Esophagus squamous epithelium (tissue), 5 donors: Measurements from ENCODE around the gene ITPKB. TPM values are rescaled to one million over a fixed set of nuclear protein-coding genes. Genes with fewer than 3 reads are reported as not detected.

Experiments
- DNase-seq: peaks from one replicate; lab custom pipeline; 2025; lab: John Stamatoyannopoulos, UW
- H3K27ac ChIP-seq, 4 donors: fragments of 200-600 bp; sonication (generic); one replicate each; pipeline ENCODE4 v1.5.1; 2016 to 2019; ENCODE audit warnings: mild to moderate bottlenecking in 1 of 4
- H3K27me3 ChIP-seq, 4 donors: fragments of 200-600 bp; sonication (generic); 1 replicate in 3 of 4; 2 replicates in 1 of 4; pipeline versions ENCODE4 v1.5.1 to v1.6.0; 2017 to 2021; ENCODE audit warnings: antibody characterized with exemption in 1 of 4
- H3K36me3 ChIP-seq, 3 donors: fragments of 200-600 bp; sonication (generic); one replicate each; pipeline ENCODE4 v1.5.1; 2016 to 2019
- H3K4me1 ChIP-seq, 3 donors: fragments of 200-600 bp; sonication (generic); one replicate each; pipeline ENCODE4 v1.5.1; 2017 to 2019
- H3K4me3 ChIP-seq, 4 donors: fragments of 200-600 bp; sonication (generic); 1 replicate in 3 of 4; 2 replicates in 1 of 4; pipeline ENCODE4 v1.5.1; 2016 to 2019; ENCODE audit warnings: mild to moderate bottlenecking in 2 of 4, moderate library complexity in 1 of 4
- H3K9me3 ChIP-seq, 3 donors: fragments of 200-600 bp; sonication (generic); one replicate each; pipeline ENCODE4 v1.5.1; 2016 to 2019
- POLR2A ChIP-seq, 4 donors: fragments of 450-650 bp; IDR thresholded peaks; one replicate each; pipeline ENCODE4 v1.6.1; 2017; ENCODE audit warnings: antibody characterized with exemption in 4 of 4, mild to moderate bottlenecking in 4 of 4, moderate library complexity in 3 of 4
- WGBS, 2 donors: methylation state at CpG; one replicate each; pipeline ENCODE4 v1.1.5; 2018; 5-methylcytosine and 5-hydroxymethylcytosine counted together
- intact Hi-C: fragments of 100-400 bp; cut with DNase I; formaldehyde crosslinking; loops from one replicate; pipeline ENCODE4 v1.15.0; 2022
- total RNA-seq, 4 donors: library from RNA; depleted of rRNA; stranded (reverse); fragments of >200 nt; gene quantifications; one replicate each; pipeline ENCODE4 v1.1.0, GENCODE V29; 2016
- TF ChIP-seq, protein P1 (sequence below), 6 experiments: fragments of 450-650 bp in 4 of 6; fragments of 200-600 bp in 2 of 6; sonication (generic) in 2 of 6; IDR thresholded peaks; one replicate each; pipeline ENCODE4 v1.5.1; 2016 to 2019; ENCODE audit warnings: antibody characterized with exemption in 6 of 6, mild to moderate bottlenecking in 4 of 6, moderate library complexity in 4 of 6
- donor health status: DM: yes; HTN: yes; CAD: no.

Gene ITPKB
- total RNA-seq, 4 donors from 2014 or later: 10.7 to 22.3 (median 15.9) TPM

DNA sequence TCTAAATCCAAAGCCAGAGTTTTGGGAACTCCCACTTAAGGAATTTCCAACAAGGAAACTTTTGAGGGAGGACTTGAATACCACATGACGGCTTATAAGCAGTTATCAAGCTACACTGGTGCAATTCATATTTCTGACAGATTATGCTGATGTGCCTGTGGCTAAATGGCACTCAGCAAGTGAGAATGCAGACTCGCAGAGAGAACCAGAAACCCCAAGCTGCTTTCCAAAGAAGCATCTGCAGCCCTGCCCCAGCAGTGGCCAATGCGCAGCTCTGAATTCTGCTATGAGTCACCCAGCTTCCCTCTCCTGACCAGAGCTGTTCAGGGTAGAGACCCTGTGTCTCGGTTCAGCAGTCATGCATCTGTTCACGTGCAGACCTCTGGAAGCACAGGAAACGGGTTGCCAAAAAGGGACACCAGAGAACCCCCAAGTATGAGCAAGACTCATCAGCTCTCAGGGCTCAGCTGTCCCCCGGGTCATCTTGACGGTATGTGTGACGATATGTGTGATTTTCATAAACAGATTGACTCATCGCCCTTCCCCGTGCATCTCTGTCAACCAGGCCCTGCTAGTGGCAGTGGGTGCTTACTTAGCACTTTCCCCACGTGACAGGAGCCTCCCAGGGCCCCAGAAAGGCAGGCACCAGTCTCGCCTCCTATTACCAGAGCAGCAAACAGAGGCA is 76.3 kb downstream of the ITPKB start:
- peak overlapping the region in 1 of 4 donors; percentile 86 for H3K27ac ChIP-seq
- peak overlapping the region in 2 of 4 donors; percentile 12 to 38 for H3K4me3 ChIP-seq
- intact Hi-C loops: no loop called here
- TF ChIP-seq, protein P1, sequence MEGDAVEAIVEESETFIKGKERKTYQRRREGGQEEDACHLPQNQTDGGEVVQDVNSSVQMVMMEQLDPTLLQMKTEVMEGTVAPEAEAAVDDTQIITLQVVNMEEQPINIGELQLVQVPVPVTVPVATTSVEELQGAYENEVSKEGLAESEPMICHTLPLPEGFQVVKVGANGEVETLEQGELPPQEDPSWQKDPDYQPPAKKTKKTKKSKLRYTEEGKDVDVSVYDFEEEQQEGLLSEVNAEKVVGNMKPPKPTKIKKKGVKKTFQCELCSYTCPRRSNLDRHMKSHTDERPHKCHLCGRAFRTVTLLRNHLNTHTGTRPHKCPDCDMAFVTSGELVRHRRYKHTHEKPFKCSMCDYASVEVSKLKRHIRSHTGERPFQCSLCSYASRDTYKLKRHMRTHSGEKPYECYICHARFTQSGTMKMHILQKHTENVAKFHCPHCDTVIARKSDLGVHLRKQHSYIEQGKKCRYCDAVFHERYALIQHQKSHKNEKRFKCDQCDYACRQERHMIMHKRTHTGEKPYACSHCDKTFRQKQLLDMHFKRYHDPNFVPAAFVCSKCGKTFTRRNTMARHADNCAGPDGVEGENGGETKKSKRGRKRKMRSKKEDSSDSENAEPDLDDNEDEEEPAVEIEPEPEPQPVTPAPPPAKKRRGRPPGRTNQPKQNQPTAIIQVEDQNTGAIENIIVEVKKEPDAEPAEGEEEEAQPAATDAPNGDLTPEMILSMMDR (IDR thresholded peaks at IDR 0.05): no peak
- TF ChIP-seq POLR2A (IDR thresholded peaks at IDR 0.05): peak in 2 of 4 donors; percentile 24 to 30
- 2 to 4% methylated on average over 9 to 13 of the region's 13 CpGs for WGBS, 2 donors
- H3K9me3 ChIP-seq: no peaks in the 10 kb centered on the region
- DNase-seq: peak; percentile 72
- no peaks in the 10 kb centered on the region for H3K36me3 ChIP-seq
- no peaks in the 10 kb centered on the region for H3K27me3 ChIP-seq
- peaks cover 0 to 88% (median 67%) of the 10 kb centered on the region in 3 donors for H3K4me1 ChIP-seq

DNA sequence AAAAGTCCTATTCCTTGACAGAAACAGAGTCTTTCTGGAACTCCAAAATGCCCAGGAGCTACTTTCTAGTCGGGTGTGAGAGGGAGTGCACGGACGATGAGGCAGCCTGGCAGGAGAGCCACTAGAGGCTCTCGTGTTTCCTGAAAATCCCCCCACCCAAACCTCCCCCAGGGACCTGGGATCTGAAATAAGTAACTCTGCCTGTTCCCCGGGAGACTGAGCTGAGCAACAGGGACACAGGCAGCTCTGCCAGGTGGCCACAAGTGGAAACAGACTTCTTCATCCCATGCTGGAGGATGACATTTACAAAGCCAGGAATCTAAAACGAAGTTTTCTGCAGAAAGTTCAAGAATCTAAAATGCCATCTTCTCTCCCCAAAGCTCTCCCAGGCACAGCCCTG is 77.1 kb downstream of the ITPKB start:
- H3K27ac ChIP-seq: peak overlapping the region in 1 of 4 donors; percentile 86
- H3K36me3 ChIP-seq: no peaks in the 10 kb centered on the region
- no peaks in the 10 kb centered on the region for H3K27me3 ChIP-seq
- no peaks in the 10 kb centered on the region for H3K9me3 ChIP-seq
- 10 to 16% methylated on average over 4 of the region's 6 CpGs for WGBS, 2 donors
- no peak for TF ChIP-seq POLR2A (IDR thresholded peaks at IDR 0.05)
- TF ChIP-seq, protein P1 (IDR thresholded peaks at IDR 0.05): no peak
- DNase-seq: no peak
- intact Hi-C loops: no loop called here
- peaks cover 0 to 88% (median 75%) of the 10 kb centered on the region in 3 donors for H3K4me1 ChIP-seq
- no peak overlapping the region for H3K4me3 ChIP-seq

DNA sequence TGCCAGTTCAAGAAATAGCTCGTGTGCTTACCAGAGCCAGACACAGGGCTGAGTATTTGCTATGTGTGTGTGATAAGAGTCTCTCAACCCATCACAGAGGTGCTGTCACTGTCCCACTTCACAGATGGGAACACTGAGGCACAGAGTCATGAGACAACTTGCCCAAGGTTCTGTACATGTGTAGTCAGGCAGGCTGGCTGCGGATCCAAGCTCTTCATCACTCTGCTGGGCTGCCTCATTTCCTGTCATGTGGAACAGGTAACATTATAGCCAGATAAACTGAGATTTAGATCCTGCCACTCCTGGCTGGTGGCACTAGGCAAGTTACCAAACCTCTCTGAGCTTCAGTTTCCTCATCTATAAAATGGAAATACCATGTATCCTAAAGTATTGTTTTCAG is 77.8 kb downstream of the ITPKB start:
- no peaks in the 10 kb centered on the region for H3K9me3 ChIP-seq
- no peak for DNase-seq
- no peaks in the 10 kb centered on the region for H3K27me3 ChIP-seq
- peaks cover 0 to 92% (median 82%) of the 10 kb centered on the region in 3 donors for H3K4me1 ChIP-seq
- no peak overlapping the region for H3K4me3 ChIP-seq
- H3K36me3 ChIP-seq: no peaks in the 10 kb centered on the region
- 57 to 100% methylated on average over 1 of the region's 2 CpGs for WGBS, 2 donors
- H3K27ac ChIP-seq: peak overlapping the region in 1 of 4 donors; percentile 86
- intact Hi-C loops: no loop called here
- TF ChIP-seq, protein P1 (IDR thresholded peaks at IDR 0.05): no peak
- no peak for TF ChIP-seq POLR2A (IDR thresholded peaks at IDR 0.05)

DNA sequence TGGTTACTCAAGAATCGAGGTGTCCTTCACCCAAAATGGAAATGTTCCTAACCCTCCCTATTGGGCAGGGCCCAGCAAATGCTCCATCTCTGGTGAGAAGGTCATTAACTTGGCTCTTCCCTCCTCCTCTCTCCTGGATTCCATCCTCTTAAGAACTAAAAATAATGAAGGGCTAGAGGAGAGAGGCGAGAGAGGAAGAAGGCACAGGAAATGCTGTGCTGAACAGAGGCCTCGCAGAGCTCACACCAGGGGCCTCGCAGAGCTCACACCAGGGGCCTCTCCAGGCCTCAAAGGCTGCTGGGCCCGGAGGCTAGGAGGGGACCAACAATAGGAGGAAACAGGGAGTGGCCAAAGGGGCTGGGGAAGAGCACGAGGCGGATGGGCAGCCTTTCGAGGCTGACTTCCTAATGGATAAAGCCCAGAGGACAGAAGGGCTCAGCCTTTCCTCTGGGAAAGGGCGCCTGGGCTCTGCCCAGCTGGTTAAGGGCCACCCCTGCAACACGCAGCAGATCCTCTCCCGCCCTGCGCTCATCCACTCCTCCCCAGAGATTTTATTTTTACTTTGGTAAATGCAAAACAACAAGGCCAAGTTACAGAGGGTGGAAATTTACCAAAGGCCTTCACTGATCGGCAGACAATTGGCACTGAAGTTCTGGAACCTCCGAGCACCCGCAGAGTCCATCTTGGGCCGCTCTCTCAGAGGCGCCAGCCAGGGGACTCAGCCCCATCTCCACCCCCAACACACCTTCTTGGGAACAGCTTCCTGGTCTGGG is 78.5 kb downstream of the ITPKB start:
- TF ChIP-seq POLR2A (IDR thresholded peaks at IDR 0.05): peak in 1 of 4 donors; percentile 7
- TF ChIP-seq, protein P1 (IDR thresholded peaks at IDR 0.05): no peak
- H3K4me3 ChIP-seq: no peak overlapping the region
- WGBS, 2 donors: 53 to 78% methylated on average over 15 to 16 of the region's 17 CpGs
- intact Hi-C loops: no loop called here
- H3K36me3 ChIP-seq: no peaks in the 10 kb centered on the region
- H3K27ac ChIP-seq: peak overlapping the region in 1 of 4 donors; percentile 86
- no peak for DNase-seq
- H3K4me1 ChIP-seq: peaks cover 0 to 99% (median 88%) of the 10 kb centered on the region in 3 donors
- H3K9me3 ChIP-seq: no peaks in the 10 kb centered on the region
- H3K27me3 ChIP-seq: no peaks in the 10 kb centered on the region

DNA sequence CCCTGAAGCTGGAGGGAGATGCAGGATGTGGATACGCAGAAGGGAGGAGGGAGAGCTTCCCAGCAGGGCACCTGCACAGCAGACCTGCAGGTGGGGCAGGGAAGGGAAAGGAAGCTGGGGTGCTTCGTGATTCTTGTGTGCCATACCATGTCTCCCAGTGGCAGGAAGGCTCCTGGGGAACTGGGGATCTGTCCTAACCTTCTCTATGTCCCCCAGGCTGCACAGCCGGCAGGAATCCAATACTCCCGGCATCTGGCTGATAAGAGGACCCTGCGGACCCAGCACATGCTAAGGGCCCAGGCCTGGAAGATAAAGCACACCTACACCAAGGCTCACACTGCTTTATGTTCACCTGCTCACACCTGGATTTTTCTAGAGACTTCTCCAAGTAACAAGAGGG is 79.4 kb downstream of the ITPKB start:
- peak overlapping the region in 1 of 4 donors; percentile 86 for H3K27ac ChIP-seq
- H3K36me3 ChIP-seq: no peaks in the 10 kb centered on the region
- peaks cover 0 to 100% (median 98%) of the 10 kb centered on the region in 3 donors for H3K4me1 ChIP-seq
- TF ChIP-seq POLR2A (IDR thresholded peaks at IDR 0.05): no peak
- TF ChIP-seq, protein P1 (IDR thresholded peaks at IDR 0.05): no peak
- no peaks in the 10 kb centered on the region for H3K9me3 ChIP-seq
- DNase-seq: no peak
- intact Hi-C loops: no loop called here
- 100% methylated on average over 2 of the region's 5 CpGs; no CpG with 5 or more reads in 1 of the 2 donors for WGBS, 2 donors
- no peak overlapping the region for H3K4me3 ChIP-seq
- no peaks in the 10 kb centered on the region for H3K27me3 ChIP-seq
